ENCODE data around the gene KCNK5. TPM values are rescaled to one million over a fixed set of nuclear protein-coding genes. Genes with fewer than 3 reads are reported as not detected.

KCNK5 gene
- total and polyA plus RNA-seq, 9 of the 15 experiments (the other 6 are each of a cell fraction or from before 2014, with no cell fraction given): 1.5 to 45.8 (median 25.8) TPM

DNA sequence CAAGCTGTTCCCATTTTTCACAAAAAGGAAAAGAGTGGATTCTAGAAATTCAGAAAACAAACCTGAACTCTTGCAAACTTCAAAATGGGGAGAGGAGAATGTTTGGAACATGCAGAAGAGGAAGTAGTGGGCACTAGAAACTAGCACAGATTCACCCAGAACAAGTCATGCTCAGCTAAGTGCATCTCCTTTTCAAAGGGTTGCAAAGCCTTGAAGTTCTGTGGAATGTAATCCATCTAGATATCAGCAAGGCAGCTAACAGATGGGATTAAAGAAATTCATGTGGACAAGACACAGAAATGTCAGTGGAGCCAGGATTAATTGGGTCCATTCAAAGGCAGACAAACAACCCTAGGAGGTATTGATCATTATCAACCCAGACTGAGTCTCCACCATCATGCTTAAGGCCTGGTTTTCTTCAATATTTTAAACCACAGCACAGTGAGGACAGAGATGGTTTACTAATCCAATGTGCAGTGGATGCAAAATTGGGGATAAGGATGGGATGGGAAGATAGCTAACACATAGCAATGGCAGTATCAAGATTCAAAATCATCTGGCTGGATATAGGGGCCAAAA is 31.3 kb downstream of the KCNK5 start:
- Histone ChIP-seq H3K9me1 (ENCODE audit: control insufficient read depth, insufficient read depth, low read length) (peaks cover 46% of the 10 kb centered on the region), H3K4me2 (ENCODE audit: insufficient read depth, low read length) (no peak overlapping the region), H3K27me3 (ENCODE audit: control insufficient read depth in 2 of 2, insufficient read depth in 2 of 2, low read length in 2 of 2) (no peaks in the 10 kb centered on the region), H3K27ac (ENCODE audit: extremely low read depth, low read depth, low read length) (no peak overlapping the region), H2AFZ (ENCODE audit: low read depth, low read length) (no peak overlapping the region), H3K4me1 (replicated peaks in 1 of 2; ENCODE audit: control insufficient read depth in 2 of 2, insufficient read depth in 2 of 2, low read length in 2 of 2) (peaks cover 22 to 31% of the 10 kb centered on the region in 2 experiments; a peak in 4 of 5 replicates), H4K20me1 (replicated peaks; ENCODE audit: control insufficient read depth, insufficient read depth, low read length) (peaks cover 80% of the 10 kb centered on the region), H3K9me3 (replicated peaks; ENCODE audit: control insufficient read depth, insufficient read depth, low read depth, low read length) (no peaks in the 10 kb centered on the region), H3K36me3 (ENCODE audit: control insufficient read depth, insufficient read depth, low read length) (peaks cover 93% of the 10 kb centered on the region), H3K4me3 (no peak overlapping the region), H3K9ac (ENCODE audit: insufficient read depth in 1 of 2, low read depth in 2 of 2, low read length in 2 of 2) (no peak overlapping the region), H3K79me2 (ENCODE audit: control insufficient read depth, insufficient read depth, low read length) (peaks cover 96% of the 10 kb centered on the region)
- POLR2A ChIA-PET: interaction anchor here (1.2 to 3.6 kb wide), 3 partner anchors 9 to 12 kb away, joined by 3 to 30 read pairs (median 4); no protein-coding TSS in a partner anchor
- ATAC-seq (no peak), FAIRE-seq (peak; percentile 48), DNase-seq (ENCODE audit: extremely low read depth in 1 of 4, low spot score in 3 of 4) (no peak)
- CTCF ChIA-PET (ENCODE audit: low intra/inter-chr PET ratio): no interaction called here
- in situ Hi-C loops (cut with MboI) (no loop called here), intact Hi-C loops (cut with micrococcal nuclease) (no loop called here)
- BruUV-seq (replicated peaks): no TSS peak
- no peak for TF ChIP-seq PCBP1 (IDR thresholded peaks at IDR 0.05; ENCODE audit: low read depth, low read length, poor library complexity, severe bottlenecking)

DNA sequence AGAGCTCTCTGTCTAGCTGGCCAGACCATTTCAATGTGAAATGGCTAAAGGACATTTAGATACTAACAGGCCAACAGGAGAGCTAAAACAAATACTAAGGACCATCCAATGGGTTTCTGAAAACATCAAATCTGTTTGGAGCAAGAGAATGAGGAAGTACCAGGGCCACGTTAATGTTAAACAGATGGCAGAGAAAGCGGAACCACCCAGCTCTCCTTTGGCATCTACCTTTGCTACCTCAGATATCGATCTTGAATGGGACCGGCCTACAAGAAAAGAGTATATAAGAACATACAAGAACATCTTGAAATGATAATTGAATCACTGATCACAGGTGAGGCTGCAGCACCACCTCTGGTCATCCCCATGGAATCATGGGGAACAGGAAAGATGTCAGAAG is 31.8 kb downstream of the KCNK5 start:
- Histone ChIP-seq H4K20me1 (replicated peaks; ENCODE audit: control insufficient read depth, insufficient read depth, low read length) (peaks cover 75% of the 10 kb centered on the region), H3K36me3 (ENCODE audit: control insufficient read depth, insufficient read depth, low read length) (peaks cover 93% of the 10 kb centered on the region), H3K9ac (ENCODE audit: insufficient read depth in 1 of 2, low read depth in 2 of 2, low read length in 2 of 2) (no peak overlapping the region), H3K9me1 (ENCODE audit: control insufficient read depth, insufficient read depth, low read length) (peaks cover 41% of the 10 kb centered on the region), H3K27me3 (ENCODE audit: control insufficient read depth in 2 of 2, insufficient read depth in 2 of 2, low read length in 2 of 2) (no peaks in the 10 kb centered on the region), H3K4me3 (no peak overlapping the region), H3K4me2 (ENCODE audit: insufficient read depth, low read length) (no peak overlapping the region), H3K27ac (ENCODE audit: extremely low read depth, low read depth, low read length) (no peak overlapping the region), H2AFZ (ENCODE audit: low read depth, low read length) (no peak overlapping the region), H3K4me1 (replicated peaks in 1 of 2; ENCODE audit: control insufficient read depth in 2 of 2, insufficient read depth in 2 of 2, low read length in 2 of 2) (peaks cover 22 to 31% of the 10 kb centered on the region in 2 experiments; a peak in 4 of 5 replicates), H3K9me3 (replicated peaks; ENCODE audit: control insufficient read depth, insufficient read depth, low read depth, low read length) (no peaks in the 10 kb centered on the region), H3K79me2 (ENCODE audit: control insufficient read depth, insufficient read depth, low read length) (peaks cover 91% of the 10 kb centered on the region)
- DNase-seq (ENCODE audit: extremely low read depth in 1 of 4, low spot score in 3 of 4): no peak
- intact Hi-C loops (cut with micrococcal nuclease): no loop called here
- 88% methylated on average over 4 of the region's 4 CpGs for whole genome bisulfite sequencing (ENCODE audit: insufficient coverage, low coverage, missing lambda C conversion rate)
- no peak for FAIRE-seq
- CTCF ChIA-PET (ENCODE audit: low intra/inter-chr PET ratio): no interaction called here
- no peak for ATAC-seq
- POLR2A ChIA-PET: interaction anchor here (0.8 to 3.6 kb wide), 4 partner anchors 10 to 45 kb away, joined by 3 to 30 read pairs (median 4); no protein-coding TSS in a partner anchor
- in situ Hi-C loops (cut with MboI): no loop called here
- BruUV-seq (replicated peaks): no TSS peak
- no peak for TF ChIP-seq TCF7L2 (IDR thresholded peaks at IDR 0.05; ENCODE audit: low read depth, low read length)
